SU-DHL-6 (cell line): Measurements from ENCODE around the gene OLR1.

Experiments
- H2AFZ ChIP-seq: fragments of 200-600 bp; sonication (generic); 2 replicates; pipeline ENCODE4 v1.6.1; 2014; ENCODE audit warnings: low read depth, mild to moderate bottlenecking, moderate library complexity, mixed read lengths, antibody characterized with exemption, low read length; ENCODE audit not compliant: severe bottlenecking
- H3F3A ChIP-seq: fragments of 200-600 bp; shearing (Covaris generic); 2 replicates; pipeline ENCODE4 v1.6.0; 2016; ENCODE audit warnings: antibody characterized with exemption, mild to moderate bottlenecking; ENCODE audit not compliant: insufficient read depth
- H3K27ac ChIP-seq: fragments of 200-600 bp; sonication (generic); 2 replicates; pipeline ENCODE4 v1.5.1; 2016; ENCODE audit warnings: low read depth, mild to moderate bottlenecking, low read length, moderate library complexity, mixed read lengths
- H3K27me3 ChIP-seq: fragments of 200-600 bp; sonication (generic), shearing (Covaris generic); 2 replicates; pipeline ENCODE4 v1.6.0; 2014; ENCODE audit warnings: mild to moderate bottlenecking, low read length
- H3K36me3 ChIP-seq: fragments of 200-600 bp; sonication (generic); 2 replicates; pipeline ENCODE4 v1.6.1; 2014; ENCODE audit warnings: mild to moderate bottlenecking, low read length, mixed read lengths
- H3K4me2 ChIP-seq: fragments of 300-600, 200-600 bp; shearing (Covaris generic), sonication (generic); 2 replicates; pipeline ENCODE4 v1.6.0; 2014; ENCODE audit warnings: low read length, low read depth, mild to moderate bottlenecking; ENCODE audit not compliant: poor library complexity, severe bottlenecking
- H3K4me3 ChIP-seq: fragments of 200-600 bp; sonication (generic); 2 replicates; pipeline ENCODE4 v1.5.1; 2014; ENCODE audit warnings: antibody characterized with exemption, low read length, mild to moderate bottlenecking, mixed read lengths; ENCODE audit not compliant: insufficient read depth, poor library complexity, severe bottlenecking
- H3K79me2 ChIP-seq: fragments of 200-600 bp; sonication (generic); 2 replicates; pipeline ENCODE4 v1.6.1; 2014; ENCODE audit warnings: mild to moderate bottlenecking, low read length, moderate library complexity; ENCODE audit not compliant: insufficient read depth
- H3K9ac ChIP-seq: fragments of 200-600 bp; sonication (generic); 2 replicates; pipeline ENCODE4 v1.7.0; 2014; ENCODE audit warnings: mild to moderate bottlenecking, low read length
- H3K9me2 ChIP-seq: fragments of 200-600 bp; sonication (generic); replicated peaks from 2 replicates; pipeline ENCODE4 v1.6.1; 2014; ENCODE audit warnings: low read length; ENCODE audit not compliant: insufficient read depth
- H3K9me3 ChIP-seq: fragments of 200-600 bp; sonication (generic); 2 replicates; pipeline ENCODE4 v1.6.1; 2014; ENCODE audit warnings: low read length, mixed read lengths; ENCODE audit not compliant: insufficient read depth
- H4K20me1 ChIP-seq: fragments of 200-600 bp; sonication (generic); 2 replicates; pipeline ENCODE4 v1.6.1; 2014; ENCODE audit warnings: low read depth, mild to moderate bottlenecking, antibody characterized with exemption, low read length, moderate library complexity, mixed read lengths
- EZH2phosphoT487 ChIP-seq: fragments of 200-600 bp; sonication (generic), shearing (Covaris generic); conservative IDR thresholded peaks from 2 replicates; pipeline ENCODE4 v1.6.1; 2018; ENCODE audit warnings: mild to moderate bottlenecking, antibody characterized with exemption, low read length, moderate library complexity, mixed read lengths
- TF ChIP-seq, protein P1 (sequence below): fragments of 200-600 bp; sonication (generic); IDR thresholded peaks from one replicate; pipeline ENCODE4 v1.5.1; 2017; ENCODE audit warnings: antibody characterized with exemption, mild to moderate bottlenecking, low read length, moderate library complexity; ENCODE audit not compliant: insufficient read depth, poor library complexity, severe bottlenecking

Gene OLR1

DNA sequence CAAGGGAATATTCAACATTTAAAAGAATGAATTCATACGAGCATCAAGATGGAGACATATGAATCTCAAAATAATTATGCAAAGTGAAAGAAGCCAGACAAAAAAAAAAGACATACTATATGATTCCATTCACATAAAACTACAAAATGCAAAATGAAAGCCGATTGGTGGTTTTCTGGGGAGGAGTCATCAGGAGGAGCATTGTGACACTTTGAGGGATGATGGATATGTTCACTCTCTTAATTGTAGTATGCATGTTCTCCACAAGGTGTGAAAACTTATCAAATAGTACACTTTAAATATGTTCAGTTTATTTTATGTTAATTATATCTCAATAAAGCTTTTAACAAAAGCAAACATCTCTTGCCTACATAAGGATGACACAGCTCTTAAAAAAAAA lies 13.5 kb downstream of the OLR1 start:
- H3K4me2 ChIP-seq: no peak overlapping the region
- H3K4me3 ChIP-seq: no peak overlapping the region
- H3K36me3 ChIP-seq: no peaks in the 10 kb centered on the region
- H3K9me2 ChIP-seq: no peaks in the 10 kb centered on the region
- no peaks in the 10 kb centered on the region for H3K27me3 ChIP-seq
- no peak overlapping the region for H2AFZ ChIP-seq
- no peaks in the 10 kb centered on the region for H3K79me2 ChIP-seq
- H3K9me3 ChIP-seq: no peaks in the 10 kb centered on the region
- no peak overlapping the region for H3K27ac ChIP-seq
- no peaks in the 10 kb centered on the region for H4K20me1 ChIP-seq
- TF ChIP-seq, protein P1, sequence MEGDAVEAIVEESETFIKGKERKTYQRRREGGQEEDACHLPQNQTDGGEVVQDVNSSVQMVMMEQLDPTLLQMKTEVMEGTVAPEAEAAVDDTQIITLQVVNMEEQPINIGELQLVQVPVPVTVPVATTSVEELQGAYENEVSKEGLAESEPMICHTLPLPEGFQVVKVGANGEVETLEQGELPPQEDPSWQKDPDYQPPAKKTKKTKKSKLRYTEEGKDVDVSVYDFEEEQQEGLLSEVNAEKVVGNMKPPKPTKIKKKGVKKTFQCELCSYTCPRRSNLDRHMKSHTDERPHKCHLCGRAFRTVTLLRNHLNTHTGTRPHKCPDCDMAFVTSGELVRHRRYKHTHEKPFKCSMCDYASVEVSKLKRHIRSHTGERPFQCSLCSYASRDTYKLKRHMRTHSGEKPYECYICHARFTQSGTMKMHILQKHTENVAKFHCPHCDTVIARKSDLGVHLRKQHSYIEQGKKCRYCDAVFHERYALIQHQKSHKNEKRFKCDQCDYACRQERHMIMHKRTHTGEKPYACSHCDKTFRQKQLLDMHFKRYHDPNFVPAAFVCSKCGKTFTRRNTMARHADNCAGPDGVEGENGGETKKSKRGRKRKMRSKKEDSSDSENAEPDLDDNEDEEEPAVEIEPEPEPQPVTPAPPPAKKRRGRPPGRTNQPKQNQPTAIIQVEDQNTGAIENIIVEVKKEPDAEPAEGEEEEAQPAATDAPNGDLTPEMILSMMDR: no peak
- no peak for TF ChIP-seq EZH2phosphoT487
- H3F3A ChIP-seq: no peaks in the 10 kb centered on the region
- no peak overlapping the region for H3K9ac ChIP-seq

DNA sequence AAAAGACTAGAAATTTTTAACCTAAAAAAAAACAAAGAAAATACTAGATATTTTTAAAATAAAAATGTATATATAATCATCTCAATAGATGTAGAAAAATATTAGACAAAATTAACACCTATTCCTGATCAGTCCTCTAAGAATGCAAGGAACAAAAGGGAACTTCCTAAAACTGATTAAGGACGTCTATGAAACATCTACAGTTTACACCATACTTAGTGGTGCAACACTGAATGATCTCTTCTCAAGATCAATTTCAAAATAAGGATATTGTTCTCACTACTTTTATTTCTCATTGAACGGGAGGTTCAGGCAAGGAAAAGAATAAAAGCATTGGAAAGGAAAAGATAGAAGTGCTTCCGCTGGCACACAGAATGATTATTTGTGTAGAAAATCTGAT lies 16.0 kb downstream of the OLR1 start:
- TF ChIP-seq EZH2phosphoT487: no peak
- TF ChIP-seq, protein P1: no peak
- no peak overlapping the region for H3K4me2 ChIP-seq
- H2AFZ ChIP-seq: no peak overlapping the region
- H4K20me1 ChIP-seq: no peaks in the 10 kb centered on the region
- H3K36me3 ChIP-seq: no peaks in the 10 kb centered on the region
- H3K9me2 ChIP-seq: no peaks in the 10 kb centered on the region
- no peaks in the 10 kb centered on the region for H3K79me2 ChIP-seq
- H3K4me3 ChIP-seq: no peak overlapping the region
- no peak overlapping the region for H3K27ac ChIP-seq
- H3K9me3 ChIP-seq: no peaks in the 10 kb centered on the region
- H3K9ac ChIP-seq: no peak overlapping the region
- H3F3A ChIP-seq: no peaks in the 10 kb centered on the region
- no peaks in the 10 kb centered on the region for H3K27me3 ChIP-seq

DNA sequence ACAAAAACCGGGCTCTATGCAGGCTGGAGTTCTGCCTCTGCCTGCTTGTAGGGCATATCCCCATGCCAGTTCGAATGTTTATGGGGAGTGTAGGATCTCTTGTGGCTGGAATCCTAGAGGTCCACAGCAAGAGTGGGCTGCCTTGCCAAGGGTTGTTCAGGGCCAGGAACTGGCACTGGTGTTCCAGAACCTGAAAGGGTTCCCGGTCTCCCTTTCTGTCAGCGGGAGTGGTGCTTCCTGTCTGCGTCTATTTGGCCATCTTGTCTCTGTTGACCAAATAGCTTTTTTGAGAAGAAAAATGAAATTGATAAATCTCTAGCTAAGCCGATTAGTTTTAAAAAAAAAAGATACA lies 17.8 kb downstream of the OLR1 start:
- H3K4me3 ChIP-seq: no peak overlapping the region
- H3K9me2 ChIP-seq: no peaks in the 10 kb centered on the region
- H3K9me3 ChIP-seq: no peaks in the 10 kb centered on the region
- no peak overlapping the region for H3K4me2 ChIP-seq
- no peaks in the 10 kb centered on the region for H4K20me1 ChIP-seq
- no peaks in the 10 kb centered on the region for H3F3A ChIP-seq
- TF ChIP-seq, protein P1: no peak
- TF ChIP-seq EZH2phosphoT487: no peak
- H3K79me2 ChIP-seq: no peaks in the 10 kb centered on the region
- H3K27ac ChIP-seq: no peak overlapping the region
- no peak overlapping the region for H3K9ac ChIP-seq
- H3K36me3 ChIP-seq: no peaks in the 10 kb centered on the region
- no peaks in the 10 kb centered on the region for H3K27me3 ChIP-seq
- H2AFZ ChIP-seq: no peak overlapping the region
